Pancreas (tissue), 10 donors: ENCODE measurements around the gene RFC5. TPM values are rescaled to one million over a fixed set of nuclear protein-coding genes. Genes with fewer than 3 reads are reported as not detected.
"Not testable (repeated sequence)": the region's sequence is repeated elsewhere in the genome, so short reads cannot be mapped to it uniquely, and the experiment has no call there.

Experiments
- ATAC-seq, 4 donors: fragments of 200-7000 bp; cut with Tn5 transposase; one replicate each; pipeline versions ENCODE4 v1.8.0 to v1.9.1; 2020; ENCODE audit warnings: mild to moderate bottlenecking in 4 of 4, moderate library complexity in 4 of 4
- DNase-seq, 6 donors: peaks; one replicate each; pipeline ENCODE4 v3.0.0-alpha.2; 2020
- FAIRE-seq: peaks from 2 replicates; lab custom pipeline; 2012; peaks lifted over from hg19 to GRCh38; lab: Jason Lieb, UNC
- H3K27ac ChIP-seq, 4 donors: fragments of 200-600 bp; sonication (generic); 1 replicate in 3 of 4; 2 replicates in 1 of 4; pipeline versions ENCODE4 v1.5.0 to v1.8.0; 2020
- H3K27me3 ChIP-seq, 4 donors: fragments of 200-600 bp; one replicate each; pipeline ENCODE4 v1.8.0; 2021
- H3K36me3 ChIP-seq, 3 donors: fragments of 200-600 bp; sonication (generic) in 1 of 3; one replicate each; pipeline versions ENCODE4 v1.5.0 to v1.8.0; 2020 to 2021
- H3K4me1 ChIP-seq, 3 donors: fragments of 200-600 bp; one replicate each; pipeline ENCODE4 v1.8.0; 2021
- H3K4me3 ChIP-seq, 4 donors: fragments of 200-600 bp; sonication (generic) in 2 of 4; one replicate each; pipeline versions ENCODE4 v1.5.0 to v1.8.0; 2020 to 2021
- H3K9me3 ChIP-seq, 4 donors: fragments of 200-600 bp; one replicate each; pipeline ENCODE4 v1.8.0; 2021
- CTCF ChIP-seq, 4 donors: fragments of 200-600 bp; sonication (generic) in 3 of 4; IDR thresholded peaks; one replicate each; pipeline versions ENCODE4 v1.5.0 to v1.8.0; 2021; ENCODE audit warnings: antibody characterized with exemption in 4 of 4
- whole genome bisulfite sequencing, 2 donors: extraction: QIAGEN DNeasy Blood & Tissue Kit; methylation state at CpG; one replicate each; pipeline ENCODE4 v1.1.7; 2013; 5-methylcytosine and 5-hydroxymethylcytosine counted together
- intact Hi-C, 3 donors: fragments of 100-400 bp; cut with DNase I; formaldehyde crosslinking; loops; one replicate each; pipeline versions ENCODE4 v1.11.1 to v1.14.2; 2022
- polyA plus RNA-seq, 2 donors: library from polyadenylated mRNA; stranded (reverse); fragments of 200-250 nt; gene quantifications; one replicate each; pipeline ENCODE4 v1.2.3, GENCODE V29; 2013
- total RNA-seq, 6 donors: library from RNA; stranded (reverse); fragmentation: NEBNext Ultra II Directional in 4 of 6; extraction: Animal tissue kit (Norgen Biotek cat#: 25700) in 4 of 6; gene quantifications; one replicate each; pipeline versions ENCODE4 v1.2.1 to v1.2.4, GENCODE V29; 2021 to 2023
- donor health status: healthy with polysubstance abuse.
- donor health status: DM: no; HTN: no; CAD: no; lungs with moderate emphysema.
- donor health status: DM: no; HTN: no; CAD: no.
- donor health status: control.
- donor health status: control.
- donor health status: Bipolar disorder and iron deficiency.
- donor health status: DM: yes; HTN: yes; CAD: no.
- donor health status: DM: no; HTN: no; CAD: no.
- donor health status: DM: no; HTN: no; CAD: no.
- donor health status: DM: yes; HTN: yes; CAD: no.

The RFC5 gene
- total and polyA plus RNA-seq, 8 donors, result 4.0 to 8.8 (median 5.1) TPM

DNA sequence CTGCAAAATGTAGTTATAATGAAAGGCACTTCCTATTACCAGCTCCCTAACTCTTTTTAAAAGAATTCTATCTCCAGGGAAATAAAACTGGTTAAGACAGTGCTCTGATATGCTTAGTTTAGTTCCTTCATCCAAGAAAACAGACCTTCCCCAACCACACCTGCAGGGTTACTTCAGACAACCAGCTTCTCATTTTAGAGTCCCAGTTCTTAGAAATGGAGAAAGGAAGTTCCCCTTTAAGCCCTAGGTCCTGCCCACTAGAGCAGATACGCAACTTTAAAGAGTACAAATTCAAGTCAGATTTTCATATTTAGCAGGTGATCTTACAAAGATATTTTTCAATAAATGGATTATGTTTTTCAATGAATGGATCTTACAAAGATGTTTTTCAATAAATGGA is 48.9 kb downstream of the RFC5 start:
- Histone ChIP-seq H3K27me3 (no peaks in the 10 kb centered on the region), H3K36me3 (no peaks in the 10 kb centered on the region), H3K4me1 (peaks cover 10 to 21% (median 16%) of the 10 kb centered on the region in 3 donors), H3K9me3 (no peaks in the 10 kb centered on the region), H3K27ac (no peak overlapping the region), H3K4me3 (no peak overlapping the region)
- TF ChIP-seq CTCF (IDR thresholded peaks at IDR 0.05), result no peak
- WGBS, 2 donors, result 69 to 75% methylated on average over 1 of the region's 1 CpG
- intact Hi-C loops, result no loop called here
- ATAC-seq (no peak), DNase-seq (no peak), FAIRE-seq (no peak)

DNA sequence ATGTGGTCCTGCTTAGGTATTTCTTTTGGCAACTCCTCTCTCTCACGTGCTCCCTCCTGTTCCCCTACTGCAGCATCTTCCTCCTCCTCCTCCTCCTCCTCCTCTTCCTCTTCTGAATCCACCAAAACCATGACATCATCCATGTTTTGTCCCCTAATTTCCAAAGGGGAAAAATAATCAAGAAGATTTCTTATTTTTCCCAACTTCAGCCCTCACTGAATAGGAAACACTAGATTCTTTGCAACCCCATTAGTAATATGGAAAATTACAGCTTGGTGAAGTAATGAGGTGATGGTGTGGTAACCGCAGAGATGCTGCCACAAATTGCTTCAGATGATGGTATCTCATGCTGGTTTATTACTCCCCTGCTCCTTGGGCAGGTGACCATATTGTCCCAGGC is 51.9 kb downstream of the RFC5 start:
- peaks cover 9 to 16% (median 14%) of the 10 kb centered on the region in 3 donors for H3K4me1 ChIP-seq
- FAIRE-seq, result no peak

GRCh38 chr12:118070650-118071049 is 54.1 kb downstream of the RFC5 start:
- FAIRE-seq (no peak), ATAC-seq (no peak), DNase-seq (no peak)
- Histone ChIP-seq H3K27me3 (no peaks in the 10 kb centered on the region), H3K36me3 (peaks cover 0 to 5% (median 0%) of the 10 kb centered on the region in 3 donors), H3K9me3 (no peaks in the 10 kb centered on the region), H3K27ac (no peak overlapping the region), H3K4me1 (no peaks in the 10 kb centered on the region), H3K4me3 (no peak overlapping the region)
- intact Hi-C loops, result no loop called here
- no peak for TF ChIP-seq CTCF (IDR thresholded peaks at IDR 0.05)
- WGBS, 2 donors, result 90 to 94% methylated on average over 3 of the region's 3 CpGs

More for the DNA sequence above, 51.9 kb downstream of the RFC5 start:
- H3K36me3 ChIP-seq, result peaks cover 0 to 5% (median 0%) of the 10 kb centered on the region in 3 donors
- no peak overlapping the region for H3K4me3 ChIP-seq
- no peaks in the 10 kb centered on the region for H3K9me3 ChIP-seq
- H3K27ac ChIP-seq, result no peak overlapping the region
- WGBS, 2 donors, result 95 to 96% methylated on average over 2 of the region's 2 CpGs
- no peak for TF ChIP-seq CTCF (IDR thresholded peaks at IDR 0.05)
- no peak for DNase-seq
- intact Hi-C loops, result no loop called here
- ATAC-seq, result no peak
- no peaks in the 10 kb centered on the region for H3K27me3 ChIP-seq

DNA sequence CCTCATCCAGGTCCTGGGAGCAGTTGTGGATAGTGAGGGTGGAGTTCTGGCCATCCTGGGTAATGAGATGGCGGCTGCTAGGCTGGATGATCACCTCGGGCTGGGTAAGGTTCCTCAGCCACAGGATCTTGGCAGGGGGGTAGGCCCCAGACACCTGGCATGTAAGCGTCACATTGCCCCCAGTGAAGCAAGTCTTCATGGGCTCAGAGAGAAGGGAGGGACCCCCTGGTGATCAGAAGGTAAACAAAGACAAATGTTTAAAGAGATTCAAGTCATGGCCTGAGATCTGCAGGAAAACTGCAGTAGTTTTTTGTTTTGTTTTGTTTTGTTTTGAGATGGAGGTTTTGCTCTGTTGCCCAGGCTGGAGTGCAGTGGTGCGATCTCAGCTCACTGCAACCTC is 57.3 kb downstream of the RFC5 start:
- no peak for ATAC-seq
- Histone ChIP-seq H3K4me1 (no peaks in the 10 kb centered on the region), H3K27me3 (no peaks in the 10 kb centered on the region), H3K9me3 (no peaks in the 10 kb centered on the region), H3K27ac (no peak overlapping the region), H3K36me3 (peaks cover 0 to 5% (median 0%) of the 10 kb centered on the region in 3 donors), H3K4me3 (no peak overlapping the region)
- TF ChIP-seq CTCF (IDR thresholded peaks at IDR 0.05), result no peak
- WGBS, 2 donors, result 89 to 94% methylated on average over 4 of the region's 4 CpGs
- FAIRE-seq, result no peak
- intact Hi-C loops, result no loop called here
- no peak for DNase-seq

GRCh38 chr12:118081521-118081920 is 65.0 kb downstream of the RFC5 start:
- H3K9me3 ChIP-seq, FAIRE-seq, H3K4me3 ChIP-seq, H3K27ac ChIP-seq, DNase-seq, H3K4me1 ChIP-seq, intact Hi-C loops, ATAC-seq, H3K36me3 ChIP-seq, H3K27me3 ChIP-seq: not testable (repeated sequence)
- WGBS, 2 donors, result 89 to 90% methylated on average over 9 of the region's 9 CpGs

Other genes with a start within 250 kb of the RFC5 start
- 1 to 10 TPM; 1.1 to 1.8 (median 1.4) TPM for gene KSR2, start 47.7 kb upstream of the RFC5 start, total RNA-seq
- gene KSR2, start 47.7 kb upstream of the RFC5 start, polyA plus RNA-seq, result 1 to 10 TPM in 1 of 2 donors, under 1 TPM in 1; 0.68 to 1.1 TPM
- 10 to 100 TPM; 36.3 to 55.2 (median 44.5) TPM for gene WSB2, start 44.5 kb downstream of the RFC5 start, total RNA-seq
- gene WSB2, start 44.5 kb downstream of the RFC5 start, polyA plus RNA-seq, result 10 to 100 TPM; 23.7 to 33.2 TPM
- 10 to 100 TPM; 11.3 to 34.4 (median 16.5) TPM for gene VSIG10, start 87.3 kb downstream of the RFC5 start, total RNA-seq
- 10 to 100 TPM; 15.2 to 16.4 TPM for gene VSIG10, start 87.3 kb downstream of the RFC5 start, polyA plus RNA-seq
- 100 to 1,000 TPM; 106 to 146 (median 132) TPM for gene PEBP1, start 119.4 kb downstream of the RFC5 start, total RNA-seq
- gene PEBP1, start 119.4 kb downstream of the RFC5 start, polyA plus RNA-seq, result 100 to 1,000 TPM; 216 to 287 TPM